Activated T-helper 2 cell treated with anti-CD3 and anti-CD28 coated beads, Interferon-gamma antibody, Interleukin-2, Interleukin-4, amounts not matched to agents 10 μg/mL and 5 μg/mL and 100 μg/mL, durations not matched to agents 14 hours and 24 hours and 36 hours (primary cell): ENCODE results near the gene PATJ. TPM values are rescaled to one million over a fixed set of nuclear protein-coding genes. Genes with fewer than 3 reads are reported as not detected.
"Not testable (repeated sequence)": the region's sequence is repeated elsewhere in the genome, so short reads cannot be mapped to it uniquely, and the experiment has no call there.

ENCODE experiments used
- DNase-seq: peaks from one replicate; pipeline ENCODE4 v3.0.0; 2021; ENCODE audit warnings: low spot score
- H3K27ac Mint-ChIP-seq: one replicate; pipeline ENCODE4 v1.8.0; 2021; ENCODE audit warnings: mixed read lengths
- H3K27me3 Mint-ChIP-seq: one replicate; pipeline ENCODE4 v1.8.0; 2021; ENCODE audit warnings: low read depth, mixed read lengths
- H3K36me3 Mint-ChIP-seq: one replicate; pipeline ENCODE4 v1.8.0; 2021; ENCODE audit warnings: low read depth, mixed read lengths
- H3K4me1 Mint-ChIP-seq: one replicate; pipeline ENCODE4 v1.8.0; 2021; ENCODE audit warnings: low read depth, mixed read lengths
- H3K4me3 Mint-ChIP-seq: one replicate; pipeline ENCODE4 v1.8.0; 2021; ENCODE audit warnings: low read depth, mild to moderate bottlenecking, moderate library complexity, mixed read lengths
- H3K9me3 Mint-ChIP-seq: one replicate; pipeline ENCODE4 v1.8.0; 2021; ENCODE audit warnings: mixed read lengths
- intact Hi-C: fragments of 100-400 bp; cut with micrococcal nuclease; formaldehyde crosslinking; loops from one replicate; pipeline ENCODE4 v1.15.1; 2023
- total RNA-seq: library from RNA; stranded (reverse); gene quantifications from 2 replicates; pipeline ENCODE4 v1.2.3, GENCODE V29; 2022

Gene PATJ
- total RNA-seq, 1 donor from 2014 or later: 3.4 TPM

- Mint-ChIP-seq H3K36me3 (no peaks in the 10 kb centered on the region), H3K27me3 (no peaks in the 10 kb centered on the region)
- intact Hi-C loops: no loop called here
These were observed 145.8 kb downstream of the PATJ start for GRCh38 chr1:61887931-61888564.

GRCh38 chr1:61888808-61889207 is 146.5 kb downstream of the PATJ start:
- H3K36me3 Mint-ChIP-seq: no peaks in the 10 kb centered on the region
- no peaks in the 10 kb centered on the region for H3K4me1 Mint-ChIP-seq
- intact Hi-C loops: no loop called here
- peaks cover 5% of the 10 kb centered on the region for H3K9me3 Mint-ChIP-seq
- H3K4me3 Mint-ChIP-seq: no peak overlapping the region
- no peaks in the 10 kb centered on the region for H3K27me3 Mint-ChIP-seq
- DNase-seq: no peak
- no peak overlapping the region for H3K27ac Mint-ChIP-seq

More at GRCh38 chr1:61887931-61888564, 145.8 kb downstream of the PATJ start:
- H3K4me3 Mint-ChIP-seq: no peak overlapping the region
- H3K9me3 Mint-ChIP-seq: peaks cover 5% of the 10 kb centered on the region
- H3K27ac Mint-ChIP-seq: no peak overlapping the region
- no peak for DNase-seq
- no peaks in the 10 kb centered on the region for H3K4me1 Mint-ChIP-seq

- H3K4me1 Mint-ChIP-seq: not testable (repeated sequence)
These were observed 148.2 kb downstream of the PATJ start for GRCh38 chr1:61890435-61890834.

GRCh38 chr1:61892977-61893376 is 150.7 kb downstream of the PATJ start:
- no peaks in the 10 kb centered on the region for H3K27me3 Mint-ChIP-seq
- H3K4me3 Mint-ChIP-seq: no peak overlapping the region
- H3K4me1 Mint-ChIP-seq: no peaks in the 10 kb centered on the region
- no peak for DNase-seq
- H3K27ac Mint-ChIP-seq: no peak overlapping the region
- peaks cover 13% of the 10 kb centered on the region for H3K9me3 Mint-ChIP-seq
- no peaks in the 10 kb centered on the region for H3K36me3 Mint-ChIP-seq
- intact Hi-C loops: no loop called here

More at GRCh38 chr1:61890435-61890834, 148.2 kb downstream of the PATJ start:
- intact Hi-C loops, H3K27ac Mint-ChIP-seq, H3K27me3 Mint-ChIP-seq, DNase-seq, H3K36me3 Mint-ChIP-seq, H3K9me3 Mint-ChIP-seq, H3K4me3 Mint-ChIP-seq: not testable (repeated sequence)

GRCh38 chr1:61894296-61894695 is 152.0 kb downstream of the PATJ start:
- DNase-seq, H3K4me1 Mint-ChIP-seq, H3K27me3 Mint-ChIP-seq, H3K4me3 Mint-ChIP-seq, H3K27ac Mint-ChIP-seq, H3K36me3 Mint-ChIP-seq, intact Hi-C loops: not testable (repeated sequence)
- peaks cover 13% of the 10 kb centered on the region for H3K9me3 Mint-ChIP-seq

- peaks cover 13% of the 10 kb centered on the region for H3K9me3 Mint-ChIP-seq
- H3K4me3 Mint-ChIP-seq: no peak overlapping the region
- H3K27ac Mint-ChIP-seq: no peak overlapping the region
- H3K27me3 Mint-ChIP-seq: no peaks in the 10 kb centered on the region
- no peak for DNase-seq
- intact Hi-C loops: no loop called here
- no peaks in the 10 kb centered on the region for H3K4me1 Mint-ChIP-seq
- no peaks in the 10 kb centered on the region for H3K36me3 Mint-ChIP-seq
These were observed 152.9 kb downstream of the PATJ start for GRCh38 chr1:61895175-61895574.

- Mint-ChIP-seq H3K27ac (no peak overlapping the region), H3K4me1 (no peaks in the 10 kb centered on the region), H3K27me3 (no peaks in the 10 kb centered on the region), H3K4me3 (no peak overlapping the region), H3K9me3 (peaks cover 13% of the 10 kb centered on the region), H3K36me3 (no peaks in the 10 kb centered on the region)
- intact Hi-C loops: no loop called here
- no peak for DNase-seq
These were observed 156.4 kb downstream of the PATJ start for GRCh38 chr1:61898658-61899057.

- H3K27ac Mint-ChIP-seq: no peak overlapping the region
- no peaks in the 10 kb centered on the region for H3K27me3 Mint-ChIP-seq
- no peak overlapping the region for H3K4me3 Mint-ChIP-seq
- no peaks in the 10 kb centered on the region for H3K9me3 Mint-ChIP-seq
- intact Hi-C loops: no loop called here
- DNase-seq: no peak
- no peaks in the 10 kb centered on the region for H3K4me1 Mint-ChIP-seq
- H3K36me3 Mint-ChIP-seq: no peaks in the 10 kb centered on the region
These were observed 162.1 kb downstream of the PATJ start for GRCh38 chr1:61904354-61904753.

GRCh38 chr1:61907102-61907501 is 164.8 kb downstream of the PATJ start:
- no peaks in the 10 kb centered on the region for H3K9me3 Mint-ChIP-seq
- intact Hi-C loops: no loop called here
- DNase-seq: no peak
- no peaks in the 10 kb centered on the region for H3K27me3 Mint-ChIP-seq
- H3K4me3 Mint-ChIP-seq: no peak overlapping the region
- no peaks in the 10 kb centered on the region for H3K36me3 Mint-ChIP-seq
- H3K4me1 Mint-ChIP-seq: no peaks in the 10 kb centered on the region
- no peak overlapping the region for H3K27ac Mint-ChIP-seq

GRCh38 chr1:61910035-61910434 is 167.8 kb downstream of the PATJ start:
- no peaks in the 10 kb centered on the region for H3K4me1 Mint-ChIP-seq
- intact Hi-C loops: no loop called here
- H3K9me3 Mint-ChIP-seq: no peaks in the 10 kb centered on the region
- no peaks in the 10 kb centered on the region for H3K36me3 Mint-ChIP-seq
- DNase-seq: no peak
- H3K27ac Mint-ChIP-seq: no peak overlapping the region
- H3K27me3 Mint-ChIP-seq: no peaks in the 10 kb centered on the region
- H3K4me3 Mint-ChIP-seq: no peak overlapping the region

- Mint-ChIP-seq H3K27me3 (no peaks in the 10 kb centered on the region), H3K36me3 (no peaks in the 10 kb centered on the region)
- intact Hi-C loops: no loop called here
These were observed 172.7 kb downstream of the PATJ start for GRCh38 chr1:61914823-61915482.

GRCh38 chr1:61921435-61921834 is 179.2 kb downstream of the PATJ start:
- H3K4me3 Mint-ChIP-seq: no peak overlapping the region
- no peaks in the 10 kb centered on the region for H3K4me1 Mint-ChIP-seq
- no peaks in the 10 kb centered on the region for H3K36me3 Mint-ChIP-seq
- H3K27me3 Mint-ChIP-seq: no peaks in the 10 kb centered on the region
- no peak for DNase-seq
- intact Hi-C loops: no loop called here
- peaks cover 3% of the 10 kb centered on the region for H3K9me3 Mint-ChIP-seq
- no peak overlapping the region for H3K27ac Mint-ChIP-seq

More at GRCh38 chr1:61914823-61915482, 172.7 kb downstream of the PATJ start:
- Mint-ChIP-seq H3K27ac (no peak overlapping the region), H3K4me3 (no peak overlapping the region), H3K9me3 (no peaks in the 10 kb centered on the region), H3K4me1 (no peaks in the 10 kb centered on the region)
- no peak for DNase-seq

- DNase-seq: no peak
- Mint-ChIP-seq H3K27ac (no peak overlapping the region), H3K36me3 (no peaks in the 10 kb centered on the region), H3K27me3 (no peaks in the 10 kb centered on the region), H3K9me3 (peaks cover 3% of the 10 kb centered on the region), H3K4me3 (no peak overlapping the region), H3K4me1 (no peaks in the 10 kb centered on the region)
- intact Hi-C loops: no loop called here
These were observed 180.7 kb downstream of the PATJ start for GRCh38 chr1:61922950-61923480.
